OCI-LY1 (cell line): ENCODE results near the gene COL25A1.

Source experiments
- CTCF ChIP-seq: fragments of 200-600 bp; sonication (generic), shearing (Covaris generic); IDR thresholded peaks from 2 replicates; pipeline ENCODE4 v1.5.1; 2017; ENCODE audit warnings: mild to moderate bottlenecking, antibody characterized with exemption, low read length, moderate library complexity, mixed read lengths
- EZH2 ChIP-seq: fragments of 200-600 bp; sonication (generic), shearing (Covaris generic); IDR thresholded peaks from 2 replicates; pipeline ENCODE4 v1.8.0; 2017; ENCODE audit warnings: borderline replicate concordance, mixed run types, mild to moderate bottlenecking, antibody characterized with exemption, low read length, moderate library complexity, mixed read lengths

- TF ChIP-seq CTCF (no peak), EZH2 (no peak)
Observed at GRCh38 chr4:108825737-108826136, 476.7 kb downstream of the COL25A1 start.
